K562 (cell line): ENCODE results near the gene LRRC7. TPM values are rescaled to one million over a fixed set of nuclear protein-coding genes. Genes with fewer than 3 reads are reported as not detected.

Experiments
- ATF1 ChIP-seq, 2 experiments: fragments of 450-650 bp in 1 of 2; IDR thresholded peaks; 2 replicates each; pipeline ENCODE4 v1.6.1; 2016; ENCODE audit warnings: missing compliant biosample characterization in 1 of 2, missing genetic modification characterization in 1 of 2
- BRD9 ChIP-seq: fragments of 450-650 bp; IDR thresholded peaks from 2 replicates; pipeline ENCODE4 v1.6.1; 2018; ENCODE audit warnings: low read depth; ENCODE audit not compliant: partially characterized antibody
- CBFA2T3 ChIP-seq: fragments of 450-650 bp; IDR thresholded peaks from 2 replicates; pipeline ENCODE4 v1.6.1; 2017
- CBX2 ChIP-seq: fragments of 200-600 bp; sonication (generic); IDR thresholded peaks from one replicate; pipeline ENCODE4 v1.6.1; 2012; ENCODE audit warnings: mild to moderate bottlenecking, low read length, inconsistent platforms; ENCODE audit not compliant: insufficient read depth, poor library complexity, severe bottlenecking
- CCNT2 ChIP-seq: IDR thresholded peaks from 2 replicates; pipeline ENCODE4 v1.6.1; 2011; ENCODE audit warnings: borderline replicate concordance, low read depth, mild to moderate bottlenecking, moderate library complexity, mixed read lengths, low read length; ENCODE audit not compliant: insufficient read length; ENCODE audit errors: extremely low read depth
- FUS ChIP-seq: fragments of 200-400 bp; formaldehyde crosslinking; optimal IDR thresholded peaks from 2 replicates; pipeline ENCODE3; 2017; ENCODE audit warnings: low read depth, low read length
- GATA2 ChIP-seq: sonication (generic); formaldehyde crosslinking; IDR thresholded peaks from 2 replicates; pipeline ENCODE4 v1.4.0; 2020; ENCODE audit warnings: mild to moderate bottlenecking, missing genetic modification reagents
- GATAD2A ChIP-seq: fragments of 450-650 bp; IDR thresholded peaks from 2 replicates; pipeline ENCODE4 v1.6.1; 2017
- L3MBTL2 ChIP-seq: fragments of 450-650 bp; IDR thresholded peaks from 2 replicates; pipeline ENCODE4 v1.6.1; 2016; ENCODE audit warnings: mild to moderate bottlenecking, moderate library complexity
- MEF2A ChIP-seq: IDR thresholded peaks from 2 replicates; pipeline ENCODE4 v1.6.1; 2011; ENCODE audit warnings: low read depth, mild to moderate bottlenecking, low read length, moderate library complexity; ENCODE audit not compliant: control insufficient read depth
- NCOA1 ChIP-seq: fragments of 450-650 bp; IDR thresholded peaks from 2 replicates; pipeline ENCODE4 v1.6.1; 2016; ENCODE audit warnings: low read depth
- NUFIP1 ChIP-seq: fragments of 450-650 bp; IDR thresholded peaks from 2 replicates; pipeline ENCODE4 v1.6.1; 2018; ENCODE audit not compliant: partially characterized antibody
- POLR2AphosphoS5 ChIP-seq: IDR thresholded peaks from 2 replicates; pipeline ENCODE4 v1.6.1; 2011; ENCODE audit warnings: mild to moderate bottlenecking, low read depth, low read length, moderate library complexity; ENCODE audit not compliant: control insufficient read depth, insufficient read depth
- PRMT5 ChIP-seq: sonication (generic); formaldehyde crosslinking; IDR thresholded peaks from 2 replicates; pipeline ENCODE4 v1.5.0; 2020; ENCODE audit warnings: missing genetic modification reagents
- TAF9B ChIP-seq: fragments of 450-650 bp; IDR thresholded peaks from 2 replicates; pipeline ENCODE4 v1.6.1; 2018; ENCODE audit warnings: mild to moderate bottlenecking; ENCODE audit not compliant: partially characterized antibody
- ZC3H4 ChIP-seq: sonication (generic); formaldehyde crosslinking; IDR thresholded peaks from 2 replicates; pipeline ENCODE4 v1.9.0; 2021; ENCODE audit warnings: missing genetic modification reagents, borderline replicate concordance
- ZNF263 ChIP-seq: sonication (generic); formaldehyde crosslinking; IDR thresholded peaks from 2 replicates; pipeline ENCODE4 v1.8.0; 2022; ENCODE audit warnings: mild to moderate bottlenecking, missing genetic modification reagents, borderline replicate concordance
- ZNF830 ChIP-seq: fragments of 250-450 bp; sonication (Bioruptor Pico); IDR thresholded peaks from 2 replicates; pipeline ENCODE4 v1.5.0; 2021; ENCODE audit warnings: mild to moderate bottlenecking
- polyA plus RNA-seq, 8 experiments: library from polyadenylated mRNA; depleted of rRNA in 4 of 8; stranded (reverse) in 5 of 8; unstranded in 3 of 8; fragments of >200 nt; fragmentation: Nextera tagmentation in 2 of 8; fragmentation: Illumina TruSeq in 1 of 8; extraction: Ambion mirVana in 2 of 8; extraction: Trizol in 1 of 8; gene quantifications; 2 replicates each; pipeline versions ENCODE4 v1.2.1 to v1.2.3, GENCODE V29; 2011 to 2014; ENCODE audit warnings: inconsistent platforms in 1 of 8, missing spikeins in 1 of 8
- total RNA-seq, 7 experiments: library from RNA; depleted of rRNA in 6 of 7; stranded (reverse); fragments of >200 nt in 6 of 7; fragmentation: Illumina TruSeq in 2 of 7; extraction: Trizol in 2 of 7; gene quantifications; 2 replicates each; pipeline versions ENCODE4 v1.2.1 to v1.2.3, GENCODE V29; 2011 to 2021; ENCODE audit warnings: low replicate concordance in 1 of 7
- TF ChIP-seq, protein P1 (sequence below): fragments of 250-450 bp; sonication (Bioruptor Pico); IDR thresholded peaks from 2 replicates; pipeline ENCODE4 v1.5.1; 2021; ENCODE audit warnings: mild to moderate bottlenecking
- TF ChIP-seq, protein P2 (sequence below): fragments of 200-800 bp; sonication (Bioruptor generic); IDR thresholded peaks from 2 replicates; pipeline ENCODE4 v1.6.1; 2017; ENCODE audit warnings: missing genetic modification characterization, missing compliant biosample characterization
- TF ChIP-seq, protein P3 (sequence below): sonication (generic); IDR thresholded peaks from 2 replicates; pipeline ENCODE4 v1.6.1; 2016
- TF ChIP-seq, protein P4 (sequence below): fragments of 450-650 bp; conservative IDR thresholded peaks from 2 replicates; pipeline ENCODE4 v1.6.1; 2016; ENCODE audit warnings: missing genetic modification characterization, low read depth, mild to moderate bottlenecking, control low read depth, missing compliant biosample characterization
- TF ChIP-seq, protein P5 (sequence below): fragments of 450-650 bp; IDR thresholded peaks from 2 replicates; pipeline ENCODE4 v1.7.0; 2016; ENCODE audit warnings: borderline replicate concordance

The LRRC7 gene
- total and polyA plus RNA-seq, 9 of the 15 experiments (the other 6 are each of a cell fraction or from before 2014, with no cell fraction given), result 0.09 to 0.94 (median 0.49) TPM

DNA sequence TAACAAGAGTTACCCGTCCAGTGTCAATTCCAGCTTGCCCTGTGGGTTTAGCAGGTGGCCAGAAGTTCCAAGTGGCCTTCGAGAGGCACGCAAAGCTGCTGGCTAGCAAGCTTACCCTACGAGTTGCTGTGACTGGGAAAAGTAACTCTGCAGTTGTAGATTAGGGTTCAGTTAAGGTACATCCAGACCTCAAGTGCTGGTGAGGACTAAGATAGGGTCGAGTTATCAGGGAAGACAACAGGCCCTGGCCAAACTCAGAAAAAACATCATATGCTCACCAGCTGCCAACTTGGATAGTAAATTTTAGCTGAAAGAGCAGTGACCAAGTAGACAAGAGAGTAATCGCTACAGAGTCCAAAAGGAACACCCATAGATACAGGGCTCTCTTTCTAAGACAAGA, 27.7 kb upstream of the LRRC7 start (continued):
- TF ChIP-seq, protein P1, sequence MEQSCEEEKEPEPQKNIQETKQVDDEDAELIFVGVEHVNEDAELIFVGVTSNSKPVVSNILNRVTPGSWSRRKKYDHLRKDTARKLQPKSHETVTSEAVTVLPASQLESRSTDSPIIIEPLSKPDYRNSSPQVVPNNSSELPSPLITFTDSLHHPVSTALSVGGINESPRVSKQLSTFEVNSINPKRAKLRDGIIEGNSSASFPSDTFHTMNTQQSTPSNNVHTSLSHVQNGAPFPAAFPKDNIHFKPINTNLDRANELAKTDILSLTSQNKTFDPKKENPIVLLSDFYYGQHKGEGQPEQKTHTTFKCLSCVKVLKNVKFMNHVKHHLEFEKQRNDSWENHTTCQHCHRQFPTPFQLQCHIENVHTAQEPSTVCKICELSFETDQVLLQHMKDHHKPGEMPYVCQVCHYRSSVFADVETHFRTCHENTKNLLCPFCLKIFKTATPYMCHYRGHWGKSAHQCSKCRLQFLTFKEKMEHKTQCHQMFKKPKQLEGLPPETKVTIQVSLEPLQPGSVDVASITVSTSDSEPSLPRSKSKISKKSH, result no peak
- peak; percentile 55 for TF ChIP-seq L3MBTL2
- peak; percentile 14 for TF ChIP-seq TAF9B
- TF ChIP-seq, protein P2, sequence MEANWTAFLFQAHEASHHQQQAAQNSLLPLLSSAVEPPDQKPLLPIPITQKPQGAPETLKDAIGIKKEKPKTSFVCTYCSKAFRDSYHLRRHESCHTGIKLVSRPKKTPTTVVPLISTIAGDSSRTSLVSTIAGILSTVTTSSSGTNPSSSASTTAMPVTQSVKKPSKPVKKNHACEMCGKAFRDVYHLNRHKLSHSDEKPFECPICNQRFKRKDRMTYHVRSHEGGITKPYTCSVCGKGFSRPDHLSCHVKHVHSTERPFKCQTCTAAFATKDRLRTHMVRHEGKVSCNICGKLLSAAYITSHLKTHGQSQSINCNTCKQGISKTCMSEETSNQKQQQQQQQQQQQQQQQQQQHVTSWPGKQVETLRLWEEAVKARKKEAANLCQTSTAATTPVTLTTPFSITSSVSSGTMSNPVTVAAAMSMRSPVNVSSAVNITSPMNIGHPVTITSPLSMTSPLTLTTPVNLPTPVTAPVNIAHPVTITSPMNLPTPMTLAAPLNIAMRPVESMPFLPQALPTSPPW, result 0 out of 2 replicates have a peak, but pooled peaks have one; percentile 19
- TF ChIP-seq NCOA1, result peak; percentile 88; the same call in 1 of the 2 replicates
- TF ChIP-seq BRD9, result peak; percentile 42
- TF ChIP-seq MEF2A, result peak; percentile 56
- no peak for TF ChIP-seq ZC3H4 (CRISPR knock-in tag)
- TF ChIP-seq, protein P3, sequence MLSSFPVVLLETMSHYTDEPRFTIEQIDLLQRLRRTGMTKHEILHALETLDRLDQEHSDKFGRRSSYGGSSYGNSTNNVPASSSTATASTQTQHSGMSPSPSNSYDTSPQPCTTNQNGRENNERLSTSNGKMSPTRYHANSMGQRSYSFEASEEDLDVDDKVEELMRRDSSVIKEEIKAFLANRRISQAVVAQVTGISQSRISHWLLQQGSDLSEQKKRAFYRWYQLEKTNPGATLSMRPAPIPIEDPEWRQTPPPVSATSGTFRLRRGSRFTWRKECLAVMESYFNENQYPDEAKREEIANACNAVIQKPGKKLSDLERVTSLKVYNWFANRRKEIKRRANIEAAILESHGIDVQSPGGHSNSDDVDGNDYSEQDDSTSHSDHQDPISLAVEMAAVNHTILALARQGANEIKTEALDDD, result peak; percentile 100
- TF ChIP-seq, protein P4, sequence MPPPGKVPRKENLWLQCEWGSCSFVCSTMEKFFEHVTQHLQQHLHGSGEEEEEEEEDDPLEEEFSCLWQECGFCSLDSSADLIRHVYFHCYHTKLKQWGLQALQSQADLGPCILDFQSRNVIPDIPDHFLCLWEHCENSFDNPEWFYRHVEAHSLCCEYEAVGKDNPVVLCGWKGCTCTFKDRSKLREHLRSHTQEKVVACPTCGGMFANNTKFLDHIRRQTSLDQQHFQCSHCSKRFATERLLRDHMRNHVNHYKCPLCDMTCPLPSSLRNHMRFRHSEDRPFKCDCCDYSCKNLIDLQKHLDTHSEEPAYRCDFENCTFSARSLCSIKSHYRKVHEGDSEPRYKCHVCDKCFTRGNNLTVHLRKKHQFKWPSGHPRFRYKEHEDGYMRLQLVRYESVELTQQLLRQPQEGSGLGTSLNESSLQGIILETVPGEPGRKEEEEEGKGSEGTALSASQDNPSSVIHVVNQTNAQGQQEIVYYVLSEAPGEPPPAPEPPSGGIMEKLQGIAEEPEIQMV (tag), result no peak
- peak; percentile 52 for TF ChIP-seq NUFIP1
- TF ChIP-seq ZNF263, result no peak
- TF ChIP-seq ZNF830 (CRISPR knock-in tag), result no peak
- TF ChIP-seq PRMT5 (CRISPR knock-in tag), result no peak
- peak; percentile 99 for TF ChIP-seq CBFA2T3
- no peak for TF ChIP-seq ATF1 (CRISPR knock-in tag; IDR thresholded peaks at IDR 0.05)
- TF ChIP-seq ATF1 (tag; IDR thresholded peaks at IDR 0.05), result peak; percentile 29; the same call in 1 of the 2 replicates
- TF ChIP-seq, protein P5, sequence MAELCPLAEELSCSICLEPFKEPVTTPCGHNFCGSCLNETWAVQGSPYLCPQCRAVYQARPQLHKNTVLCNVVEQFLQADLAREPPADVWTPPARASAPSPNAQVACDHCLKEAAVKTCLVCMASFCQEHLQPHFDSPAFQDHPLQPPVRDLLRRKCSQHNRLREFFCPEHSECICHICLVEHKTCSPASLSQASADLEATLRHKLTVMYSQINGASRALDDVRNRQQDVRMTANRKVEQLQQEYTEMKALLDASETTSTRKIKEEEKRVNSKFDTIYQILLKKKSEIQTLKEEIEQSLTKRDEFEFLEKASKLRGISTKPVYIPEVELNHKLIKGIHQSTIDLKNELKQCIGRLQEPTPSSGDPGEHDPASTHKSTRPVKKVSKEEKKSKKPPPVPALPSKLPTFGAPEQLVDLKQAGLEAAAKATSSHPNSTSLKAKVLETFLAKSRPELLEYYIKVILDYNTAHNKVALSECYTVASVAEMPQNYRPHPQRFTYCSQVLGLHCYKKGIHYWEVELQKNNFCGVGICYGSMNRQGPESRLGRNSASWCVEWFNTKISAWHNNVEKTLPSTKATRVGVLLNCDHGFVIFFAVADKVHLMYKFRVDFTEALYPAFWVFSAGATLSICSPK, result no peak
- TF ChIP-seq CCNT2, result peak; percentile 75
- TF ChIP-seq CBX2, result no peak
- peak; percentile 80 for TF ChIP-seq GATA2
- no peak for TF ChIP-seq FUS
- TF ChIP-seq GATAD2A, result no peak
- TF ChIP-seq POLR2AphosphoS5, result peak; percentile 95
